ENCODE measurements around the gene HYAL2.
A peak's percentile ranks its signal among the peaks of the same experiment; 100 is the strongest.

Gene HYAL2, protein sequence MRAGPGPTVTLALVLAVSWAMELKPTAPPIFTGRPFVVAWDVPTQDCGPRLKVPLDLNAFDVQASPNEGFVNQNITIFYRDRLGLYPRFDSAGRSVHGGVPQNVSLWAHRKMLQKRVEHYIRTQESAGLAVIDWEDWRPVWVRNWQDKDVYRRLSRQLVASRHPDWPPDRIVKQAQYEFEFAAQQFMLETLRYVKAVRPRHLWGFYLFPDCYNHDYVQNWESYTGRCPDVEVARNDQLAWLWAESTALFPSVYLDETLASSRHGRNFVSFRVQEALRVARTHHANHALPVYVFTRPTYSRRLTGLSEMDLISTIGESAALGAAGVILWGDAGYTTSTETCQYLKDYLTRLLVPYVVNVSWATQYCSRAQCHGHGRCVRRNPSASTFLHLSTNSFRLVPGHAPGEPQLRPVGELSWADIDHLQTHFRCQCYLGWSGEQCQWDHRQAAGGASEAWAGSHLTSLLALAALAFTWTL

DNA sequence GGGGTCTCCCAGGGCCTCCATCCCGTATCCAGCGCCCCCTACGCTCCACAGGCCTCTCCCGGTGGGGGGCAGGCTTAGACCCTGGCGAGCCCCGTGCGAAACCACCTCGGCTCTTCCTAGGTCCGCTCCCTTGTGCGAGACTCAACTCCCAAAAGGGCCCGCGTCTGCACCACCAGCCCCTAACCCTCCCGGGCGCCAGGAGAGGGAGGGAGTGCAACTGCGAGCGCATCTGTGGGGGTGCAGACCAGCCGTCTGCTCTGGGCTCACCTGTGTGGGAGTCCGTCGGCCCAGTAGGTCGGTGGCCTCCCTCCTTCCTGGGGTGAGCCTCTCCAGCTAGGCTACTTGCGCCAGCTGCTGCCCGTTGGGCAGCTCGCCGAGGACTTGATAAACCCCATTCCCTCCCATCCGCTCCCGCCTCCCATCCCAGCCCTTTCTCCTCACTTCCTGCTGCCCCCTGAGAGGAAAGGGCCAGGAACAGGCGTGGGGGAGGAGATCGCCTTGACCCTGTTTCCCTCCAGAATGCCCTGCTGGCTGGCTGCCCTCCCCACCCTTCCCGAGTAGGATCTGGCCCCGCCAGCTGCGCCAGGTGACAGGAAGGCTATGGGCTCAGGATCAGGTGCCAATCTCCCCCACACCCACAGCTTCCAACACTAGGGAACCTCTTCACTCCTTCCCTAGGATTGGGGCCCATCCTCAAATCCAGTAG, at the start of gene HYAL2:
HYAL2 (minus strand) TSS at position 360 of the 706 bp plus-strand sequence. CDS start 2,256 bp downstream, outside the sequence.
- Histone ChIP-seq H3K4me1 (ENCODE audit: control insufficient read depth, insufficient read depth, low read length) (peaks cover 24% of the 10 kb centered on the region), H3K36me3 (ENCODE audit: control insufficient read depth, insufficient read depth, low read length, severe bottlenecking) (peaks cover 30% of the 10 kb centered on the region), H3K9ac (ENCODE audit: low read length) (peak within 1 kb of the TSS; percentile 88), H3K27me3 (replicated peaks; ENCODE audit: control insufficient read depth, insufficient read depth, low read length) (no peaks in the 10 kb centered on the region), H3K4me3 (ENCODE audit: low read length) (peak within 1 kb of the TSS; percentile 84), H3K9me3 (ENCODE audit: control insufficient read depth, low read length) (no peaks in the 10 kb centered on the region)
- no peak for DNase-seq (ENCODE audit: low read depth)

DNA sequence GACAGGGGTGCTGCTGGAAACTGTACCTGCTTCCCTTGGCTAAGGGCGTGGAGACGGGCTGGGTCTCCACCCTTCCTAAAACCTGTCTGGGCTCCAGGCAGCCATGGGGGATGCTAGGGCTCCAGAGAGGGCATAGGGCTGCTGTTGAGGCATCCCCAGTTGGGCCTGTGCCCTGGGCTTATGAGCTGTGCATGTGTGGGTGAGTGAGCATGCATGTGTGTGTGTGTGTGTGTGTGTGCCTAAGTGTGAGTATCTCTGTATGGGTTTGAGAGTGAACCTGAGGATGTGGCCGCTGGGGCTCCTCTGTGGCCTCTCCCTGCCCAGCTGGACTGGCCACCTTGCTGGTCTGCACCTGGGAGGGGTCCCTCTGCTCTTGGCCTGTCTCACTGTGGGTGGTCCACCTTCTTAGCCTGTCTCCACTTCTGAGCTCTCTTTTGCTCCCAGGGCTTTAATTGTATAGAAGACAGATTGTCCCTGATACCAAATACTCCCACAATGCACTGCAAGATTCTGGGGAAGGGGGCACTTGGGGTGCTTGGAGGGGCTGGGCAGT, 48.7 kb upstream of the HYAL2 start:
- DNase-seq (ENCODE audit: low read depth): no peak
- no peaks in the 10 kb centered on the region for H3K9me3 ChIP-seq (ENCODE audit: control insufficient read depth, low read length)
- no peaks in the 10 kb centered on the region for H3K4me1 ChIP-seq (ENCODE audit: control insufficient read depth, insufficient read depth, low read length)
- no peak overlapping the region for H3K9ac ChIP-seq (ENCODE audit: low read length)
- peaks cover 46% of the 10 kb centered on the region for H3K27me3 ChIP-seq (replicated peaks; ENCODE audit: control insufficient read depth, insufficient read depth, low read length)
- no peak overlapping the region for H3K4me3 ChIP-seq (ENCODE audit: low read length)
- no peaks in the 10 kb centered on the region for H3K36me3 ChIP-seq (ENCODE audit: control insufficient read depth, insufficient read depth, low read length, severe bottlenecking)

DNA sequence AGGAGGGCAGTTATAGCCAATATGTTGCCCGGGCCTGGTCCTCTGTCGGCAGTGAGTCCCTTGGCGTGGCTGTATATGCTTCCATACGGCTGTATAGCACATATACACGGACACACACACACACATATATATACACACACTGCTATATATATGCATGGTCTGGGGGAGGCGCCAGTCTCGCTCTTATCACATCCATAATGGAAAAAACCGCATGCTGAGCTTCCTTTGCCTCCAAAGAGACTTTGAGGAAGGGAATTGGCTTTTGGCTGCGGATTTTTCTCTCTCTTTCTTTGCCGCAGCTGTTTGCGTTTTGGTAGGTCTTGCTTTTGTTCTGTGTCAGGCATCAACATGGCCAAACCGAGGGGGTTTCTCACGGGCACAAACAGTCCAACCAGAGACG, 48.0 kb upstream of the HYAL2 start:
- H3K4me3 ChIP-seq (ENCODE audit: low read length): no peak overlapping the region
- peak; percentile 47 for DNase-seq (ENCODE audit: low read depth)
- no peak overlapping the region for H3K9ac ChIP-seq (ENCODE audit: low read length)
- H3K27me3 ChIP-seq (replicated peaks; ENCODE audit: control insufficient read depth, insufficient read depth, low read length): peaks cover 46% of the 10 kb centered on the region
- H3K36me3 ChIP-seq (ENCODE audit: control insufficient read depth, insufficient read depth, low read length, severe bottlenecking): no peaks in the 10 kb centered on the region
- H3K9me3 ChIP-seq (ENCODE audit: control insufficient read depth, low read length): no peaks in the 10 kb centered on the region
- H3K4me1 ChIP-seq (ENCODE audit: control insufficient read depth, insufficient read depth, low read length): no peaks in the 10 kb centered on the region

DNA sequence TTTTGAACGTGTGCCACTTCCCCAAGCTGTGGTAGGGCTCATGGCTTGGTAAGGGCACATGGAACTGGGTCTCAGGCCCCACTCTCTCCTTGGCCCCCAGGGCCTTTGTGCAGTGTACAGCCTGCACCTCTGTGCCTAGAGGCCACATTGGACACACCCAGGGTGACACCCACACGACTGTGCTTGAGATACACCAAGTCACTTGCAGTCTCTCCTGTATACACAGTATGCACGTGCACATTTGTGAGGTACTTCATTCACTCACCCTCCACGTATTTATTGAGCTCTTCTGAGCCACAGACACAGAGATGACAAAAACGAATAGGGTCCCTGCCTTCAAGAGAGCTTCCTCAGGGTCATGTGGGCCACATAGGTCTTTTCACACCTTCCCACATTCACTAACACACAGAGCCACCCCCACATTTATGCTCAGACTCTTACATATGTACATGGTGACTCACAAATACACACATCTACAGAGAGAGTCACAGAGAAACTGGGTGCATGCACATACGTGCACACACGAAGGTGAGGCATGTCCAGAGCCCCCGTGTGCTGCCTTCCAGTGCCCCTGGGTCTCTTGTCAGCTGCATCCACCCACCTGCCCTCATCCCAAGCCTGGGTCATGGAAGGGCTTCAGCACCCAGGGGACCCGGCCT, 46.6 kb upstream of the HYAL2 start:
- H3K4me1 ChIP-seq (ENCODE audit: control insufficient read depth, insufficient read depth, low read length): peaks cover 2% of the 10 kb centered on the region
- no peaks in the 10 kb centered on the region for H3K9me3 ChIP-seq (ENCODE audit: control insufficient read depth, low read length)
- no peak overlapping the region for H3K9ac ChIP-seq (ENCODE audit: low read length)
- H3K27me3 ChIP-seq (replicated peaks; ENCODE audit: control insufficient read depth, insufficient read depth, low read length): peaks cover 48% of the 10 kb centered on the region
- no peaks in the 10 kb centered on the region for H3K36me3 ChIP-seq (ENCODE audit: control insufficient read depth, insufficient read depth, low read length, severe bottlenecking)
- no peak for DNase-seq (ENCODE audit: low read depth)
- H3K4me3 ChIP-seq (ENCODE audit: low read length): no peak overlapping the region

DNA sequence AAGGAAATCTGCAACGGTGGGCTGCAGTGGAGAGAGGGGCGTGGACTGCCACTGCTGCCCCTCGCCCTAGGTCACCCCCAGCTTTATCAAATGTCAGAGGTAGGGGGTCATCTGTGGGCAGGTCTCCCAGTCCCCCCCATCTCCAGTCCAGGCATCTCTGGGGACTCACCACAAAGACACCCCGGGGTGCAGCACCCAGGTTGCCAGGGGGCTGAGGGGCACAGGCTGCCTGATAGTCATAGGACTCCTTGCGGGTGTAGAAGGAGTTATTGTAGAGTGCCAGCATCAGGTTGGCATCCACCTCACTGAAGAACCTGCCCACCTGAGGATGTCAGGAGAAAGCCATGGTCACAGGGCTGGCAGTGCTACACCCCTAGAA, 43.3 kb upstream of the HYAL2 start:
- no peak overlapping the region for H3K9ac ChIP-seq (ENCODE audit: low read length)
- H3K4me3 ChIP-seq (ENCODE audit: low read length): no peak overlapping the region
- H3K27me3 ChIP-seq (replicated peaks; ENCODE audit: control insufficient read depth, insufficient read depth, low read length): peaks cover 39% of the 10 kb centered on the region
- H3K36me3 ChIP-seq (ENCODE audit: control insufficient read depth, insufficient read depth, low read length, severe bottlenecking): no peaks in the 10 kb centered on the region
- no peak for DNase-seq (ENCODE audit: low read depth)
- H3K4me1 ChIP-seq (ENCODE audit: control insufficient read depth, insufficient read depth, low read length): peaks cover 2% of the 10 kb centered on the region
- no peaks in the 10 kb centered on the region for H3K9me3 ChIP-seq (ENCODE audit: control insufficient read depth, low read length)

DNA sequence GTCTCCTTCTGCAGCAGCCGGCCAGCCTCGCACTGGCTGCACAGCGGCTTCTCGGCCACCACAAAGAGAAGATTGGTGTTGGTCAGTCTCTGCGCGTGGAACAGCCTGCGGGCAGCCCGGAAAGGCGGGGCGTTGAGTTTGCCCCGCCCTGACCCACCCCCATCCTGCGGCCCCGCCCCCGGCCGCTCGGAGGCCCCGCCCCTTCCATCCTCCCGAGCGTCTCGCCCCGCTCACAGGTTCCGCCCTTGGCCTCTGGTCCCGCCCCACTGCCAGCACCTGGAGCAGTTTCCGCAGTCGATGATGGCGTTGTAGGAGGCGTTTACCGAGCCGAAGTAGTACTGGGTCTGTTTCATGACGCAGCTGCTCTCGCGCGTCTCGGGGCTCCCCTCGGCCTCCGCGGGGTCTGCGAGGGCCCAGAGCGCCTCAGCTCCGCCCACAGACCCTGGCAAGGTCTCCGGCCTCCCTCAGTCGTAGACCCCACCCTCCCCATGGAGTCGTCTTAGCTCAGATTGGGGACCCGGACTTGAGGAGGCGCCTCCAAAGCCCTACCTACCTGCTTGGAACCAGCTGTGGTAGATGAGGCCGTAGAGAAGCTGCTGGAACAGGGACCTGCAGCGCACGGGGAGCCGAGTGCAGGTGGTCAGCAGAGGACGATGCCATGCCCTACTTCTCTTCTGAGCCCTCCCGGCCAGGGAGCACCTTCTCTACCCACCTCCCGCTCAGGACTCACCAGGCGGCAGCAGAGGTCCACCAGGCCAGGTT, 42.7 kb upstream of the HYAL2 start:
- H3K9ac ChIP-seq (ENCODE audit: low read length): no peak overlapping the region
- peaks cover 34% of the 10 kb centered on the region for H3K27me3 ChIP-seq (replicated peaks; ENCODE audit: control insufficient read depth, insufficient read depth, low read length)
- H3K9me3 ChIP-seq (ENCODE audit: control insufficient read depth, low read length): no peaks in the 10 kb centered on the region
- DNase-seq (ENCODE audit: low read depth): peak; percentile 83
- peaks cover 2% of the 10 kb centered on the region for H3K4me1 ChIP-seq (ENCODE audit: control insufficient read depth, insufficient read depth, low read length)
- H3K36me3 ChIP-seq (ENCODE audit: control insufficient read depth, insufficient read depth, low read length, severe bottlenecking): no peaks in the 10 kb centered on the region
- H3K4me3 ChIP-seq (ENCODE audit: low read length): peak overlapping the region; percentile 43

DNA sequence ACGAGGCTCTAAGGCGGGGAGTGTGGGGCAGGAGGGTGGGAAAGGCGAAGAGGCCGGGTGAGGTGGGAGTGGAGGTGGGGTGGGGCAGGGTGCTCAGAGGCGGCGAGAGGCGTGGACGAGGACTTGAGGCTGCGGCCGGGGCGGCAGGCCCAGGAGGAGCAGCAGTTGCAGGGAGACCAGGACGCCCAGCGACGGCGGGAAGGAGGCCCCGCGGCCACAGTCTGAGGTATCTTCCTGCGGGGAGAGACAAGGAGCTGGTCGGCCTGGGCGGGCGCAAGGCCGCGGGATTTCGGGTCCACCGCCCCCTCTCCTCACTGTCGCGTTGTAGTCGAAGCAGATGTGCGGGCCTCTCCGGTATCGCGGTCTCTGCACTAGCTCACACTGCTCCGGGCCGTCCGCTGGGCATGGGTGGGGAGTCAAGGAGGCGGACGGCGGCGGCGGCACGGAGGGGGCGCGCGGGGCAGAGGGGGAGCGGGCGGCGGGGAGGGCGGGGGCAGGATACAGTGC, 42.1 kb upstream of the HYAL2 start:
- peak overlapping the region; percentile 70 for H3K9ac ChIP-seq (ENCODE audit: low read length)
- H3K36me3 ChIP-seq (ENCODE audit: control insufficient read depth, insufficient read depth, low read length, severe bottlenecking): no peaks in the 10 kb centered on the region
- H3K9me3 ChIP-seq (ENCODE audit: control insufficient read depth, low read length): no peaks in the 10 kb centered on the region
- H3K27me3 ChIP-seq (replicated peaks; ENCODE audit: control insufficient read depth, insufficient read depth, low read length): peaks cover 34% of the 10 kb centered on the region
- peak overlapping the region; percentile 68 for H3K4me3 ChIP-seq (ENCODE audit: low read length)
- H3K4me1 ChIP-seq (ENCODE audit: control insufficient read depth, insufficient read depth, low read length): peaks cover 2% of the 10 kb centered on the region
- DNase-seq (ENCODE audit: low read depth): no peak

DNA sequence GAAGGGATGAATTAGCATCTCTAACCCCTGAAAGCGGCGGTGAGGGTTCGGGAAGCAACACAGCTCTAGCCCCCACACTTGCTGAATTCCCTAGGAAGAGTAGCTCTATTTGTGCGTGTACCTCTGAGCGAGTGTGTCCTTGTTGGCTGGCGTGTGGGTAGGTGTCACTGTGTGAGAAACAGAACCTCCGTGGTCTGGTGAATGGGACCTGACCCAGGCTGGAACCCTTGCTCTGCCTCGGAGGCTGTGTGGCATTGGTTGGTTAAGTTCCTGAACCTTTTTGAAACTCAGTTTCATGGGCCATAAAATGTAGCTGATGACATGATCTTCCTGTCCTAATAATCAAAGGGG, 37.2 kb upstream of the HYAL2 start:
- Histone ChIP-seq H3K4me1 (ENCODE audit: control insufficient read depth, insufficient read depth, low read length) (peaks cover 33% of the 10 kb centered on the region), H3K9me3 (ENCODE audit: control insufficient read depth, low read length) (no peaks in the 10 kb centered on the region), H3K9ac (ENCODE audit: low read length) (no peak overlapping the region), H3K27me3 (replicated peaks; ENCODE audit: control insufficient read depth, insufficient read depth, low read length) (no peaks in the 10 kb centered on the region), H3K36me3 (ENCODE audit: control insufficient read depth, insufficient read depth, low read length, severe bottlenecking) (peaks cover 7% of the 10 kb centered on the region), H3K4me3 (ENCODE audit: low read length) (peak overlapping the region; percentile 93)
- no peak for DNase-seq (ENCODE audit: low read depth)

DNA sequence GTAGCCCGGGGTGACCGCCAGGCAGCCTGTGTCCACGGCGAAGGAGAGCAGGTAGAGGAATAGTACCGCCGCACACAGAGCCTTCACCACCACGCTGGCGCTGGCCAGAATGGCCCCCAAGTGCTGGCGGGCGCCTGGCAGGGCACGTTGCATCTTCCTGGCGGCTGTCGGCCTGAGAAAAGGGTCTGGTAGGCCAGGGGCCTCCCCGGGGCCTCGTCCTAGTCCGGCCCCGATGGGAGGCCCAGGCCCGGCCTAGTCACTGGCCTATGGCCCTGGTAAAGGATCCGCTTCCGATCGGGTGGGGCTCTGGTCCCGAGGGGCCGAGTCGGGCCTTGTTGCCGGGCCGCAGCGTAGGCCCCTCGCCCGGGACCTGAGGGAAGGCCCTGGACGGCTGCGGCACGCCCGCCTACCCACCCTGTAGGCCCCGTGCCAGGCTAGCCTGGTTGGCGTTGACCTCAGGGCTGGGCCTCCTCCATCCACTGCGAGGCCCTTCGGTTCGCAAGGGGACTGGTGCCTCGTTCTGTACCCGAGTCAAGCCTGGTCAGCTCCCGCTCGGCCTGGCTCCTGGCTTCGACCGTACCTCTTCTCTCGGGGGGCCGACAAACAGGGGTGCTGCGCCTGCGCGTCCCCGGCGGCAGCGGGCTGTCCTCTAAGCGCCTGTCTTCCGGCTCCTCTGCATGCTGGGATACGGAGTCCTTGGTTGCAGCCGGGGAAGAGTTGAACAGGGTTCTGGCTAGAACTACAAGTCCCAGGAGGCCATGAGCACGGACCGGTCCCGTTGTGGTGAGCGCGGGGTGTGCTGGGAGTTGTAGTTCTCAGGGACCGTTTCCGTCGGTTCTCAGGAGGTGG, 36.6 kb upstream of the HYAL2 start, which contains the start of gene TMEM115:
TMEM115 (minus strand) TSS at position 611 of the 849 bp plus-strand sequence; CDS start at position 153, 458 bp downstream.
- Histone ChIP-seq H3K9me3 (ENCODE audit: control insufficient read depth, low read length) (no peaks in the 10 kb centered on the region), H3K4me1 (ENCODE audit: control insufficient read depth, insufficient read depth, low read length) (peaks cover 31% of the 10 kb centered on the region), H3K4me3 (ENCODE audit: low read length) (peak within 1 kb of the TSS; percentile 93), H3K36me3 (ENCODE audit: control insufficient read depth, insufficient read depth, low read length, severe bottlenecking) (peaks cover 13% of the 10 kb centered on the region), H3K27me3 (replicated peaks; ENCODE audit: control insufficient read depth, insufficient read depth, low read length) (no peaks in the 10 kb centered on the region), H3K9ac (ENCODE audit: low read length) (peak within 1 kb of the TSS; percentile 98)
- DNase-seq (ENCODE audit: low read depth): peak; percentile 99

Data from adipocyte (in vitro differentiated cells).